ENCODE results near the gene DCUN1D2.
"Not testable (repeated sequence)": the region's sequence is repeated elsewhere in the genome, so short reads cannot be mapped to it uniquely, and the experiment has no call there.

Gene DCUN1D2

DNA sequence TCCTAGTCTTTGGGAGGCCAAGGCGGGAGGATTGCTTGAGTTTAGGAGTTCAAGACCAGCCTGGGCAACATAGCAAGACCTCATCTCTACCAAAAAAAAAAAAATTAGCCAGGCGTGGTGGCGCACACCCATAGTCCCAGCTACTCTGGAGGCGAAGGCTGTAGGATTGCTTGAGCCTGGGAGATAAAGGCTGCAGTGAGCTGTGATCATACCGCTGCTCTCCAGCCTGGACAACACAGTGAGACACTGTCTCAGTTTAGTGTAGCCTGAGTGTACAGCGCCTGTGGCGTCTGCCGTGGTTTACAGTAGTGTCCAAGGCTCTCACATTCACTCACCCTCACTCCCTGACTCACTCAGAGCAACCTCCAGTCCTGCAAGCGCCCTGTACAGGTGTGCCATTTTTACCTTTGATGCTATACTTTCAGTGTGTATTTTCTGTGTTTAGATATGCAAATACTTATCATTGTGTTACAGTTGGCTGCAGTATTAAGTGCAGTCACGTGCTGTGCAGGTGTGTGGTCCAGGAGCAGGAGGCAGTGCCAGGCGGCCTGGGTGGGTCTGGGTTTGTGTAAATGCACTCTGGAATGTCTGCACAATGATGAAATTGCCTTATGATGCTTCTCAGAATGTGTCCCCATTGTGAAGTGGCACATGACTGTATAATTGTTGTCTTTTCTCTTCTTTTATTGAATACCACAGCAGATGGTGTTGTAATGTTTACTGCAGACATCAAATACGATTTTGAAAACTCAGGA is 36.1 kb upstream of the DCUN1D2 start:
- H3K36me3 ChIP-seq: peaks cover 55% of the 10 kb centered on the region
- peak overlapping the region; percentile 85 for H3K27ac ChIP-seq
- no peaks in the 10 kb centered on the region for H3K9me3 ChIP-seq
- H3K27me3 ChIP-seq: no peaks in the 10 kb centered on the region
- H3K4me1 ChIP-seq (ENCODE audit: control insufficient read depth in 1 of 2, insufficient read depth in 1 of 2, low read depth in 1 of 2, low read length in 1 of 2): peaks cover 45 to 46% of the 10 kb centered on the region in 2 experiments
- TF ChIP-seq, protein P1, sequence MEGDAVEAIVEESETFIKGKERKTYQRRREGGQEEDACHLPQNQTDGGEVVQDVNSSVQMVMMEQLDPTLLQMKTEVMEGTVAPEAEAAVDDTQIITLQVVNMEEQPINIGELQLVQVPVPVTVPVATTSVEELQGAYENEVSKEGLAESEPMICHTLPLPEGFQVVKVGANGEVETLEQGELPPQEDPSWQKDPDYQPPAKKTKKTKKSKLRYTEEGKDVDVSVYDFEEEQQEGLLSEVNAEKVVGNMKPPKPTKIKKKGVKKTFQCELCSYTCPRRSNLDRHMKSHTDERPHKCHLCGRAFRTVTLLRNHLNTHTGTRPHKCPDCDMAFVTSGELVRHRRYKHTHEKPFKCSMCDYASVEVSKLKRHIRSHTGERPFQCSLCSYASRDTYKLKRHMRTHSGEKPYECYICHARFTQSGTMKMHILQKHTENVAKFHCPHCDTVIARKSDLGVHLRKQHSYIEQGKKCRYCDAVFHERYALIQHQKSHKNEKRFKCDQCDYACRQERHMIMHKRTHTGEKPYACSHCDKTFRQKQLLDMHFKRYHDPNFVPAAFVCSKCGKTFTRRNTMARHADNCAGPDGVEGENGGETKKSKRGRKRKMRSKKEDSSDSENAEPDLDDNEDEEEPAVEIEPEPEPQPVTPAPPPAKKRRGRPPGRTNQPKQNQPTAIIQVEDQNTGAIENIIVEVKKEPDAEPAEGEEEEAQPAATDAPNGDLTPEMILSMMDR (IDR thresholded peaks at IDR 0.05): no peak
- peak overlapping the region in 1 of 2 experiments; percentile 33 for H3K4me3 ChIP-seq (ENCODE audit: low read depth in 1 of 2, low read length in 1 of 2)

DNA sequence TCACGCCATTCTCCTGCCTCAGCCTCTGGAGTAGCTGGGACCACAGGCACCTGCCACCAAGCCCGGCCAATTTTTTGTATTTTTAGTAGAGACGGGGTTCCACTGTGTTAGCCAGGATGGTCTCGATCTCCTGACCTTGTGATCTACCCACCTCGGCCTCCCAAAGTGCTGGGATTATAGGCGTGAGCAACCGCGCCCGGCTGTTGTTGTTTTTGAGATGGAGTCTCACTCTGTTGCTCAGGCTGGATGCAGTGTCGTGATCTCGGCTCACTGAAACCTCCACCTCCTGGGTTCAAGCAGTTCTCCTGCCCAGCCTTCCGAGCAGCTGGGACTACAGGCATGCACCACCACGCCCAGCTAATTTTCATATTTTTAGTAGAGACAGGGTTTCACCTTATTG is 31.9 kb upstream of the DCUN1D2 start:
- H3K27ac ChIP-seq; H3K4me3 ChIP-seq (ENCODE audit: low read depth in 1 of 2, low read length in 1 of 2); H3K9me3 ChIP-seq; H3K27me3 ChIP-seq: not testable (repeated sequence)
- H3K36me3 ChIP-seq: peaks cover 52% of the 10 kb centered on the region
- H3K4me1 ChIP-seq (ENCODE audit: control insufficient read depth in 1 of 2, insufficient read depth in 1 of 2, low read depth in 1 of 2, low read length in 1 of 2): peaks cover 22 to 23% of the 10 kb centered on the region in 2 experiments

DNA sequence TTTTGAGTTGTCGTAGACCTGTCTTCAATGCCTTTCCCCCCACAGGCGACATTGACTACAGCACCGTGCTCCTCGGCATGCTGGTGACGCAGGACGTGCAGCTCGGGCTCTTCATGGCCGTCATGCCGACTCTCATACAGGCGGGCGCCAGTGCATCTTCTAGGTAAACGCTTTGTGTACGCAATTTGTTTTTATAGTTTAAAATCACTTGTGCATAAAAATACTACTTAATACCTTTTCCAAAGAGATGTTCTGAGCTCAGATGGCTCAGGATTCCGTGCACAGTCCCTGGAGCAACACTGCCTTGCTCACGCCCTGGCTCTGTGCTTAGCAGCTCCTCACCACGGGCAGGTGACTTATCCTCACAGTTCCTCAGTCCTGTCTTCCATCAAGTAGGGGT is 30.1 kb upstream of the DCUN1D2 start:
- peaks cover 65% of the 10 kb centered on the region for H3K36me3 ChIP-seq
- no peaks in the 10 kb centered on the region for H3K27me3 ChIP-seq
- no peak overlapping the region for H3K4me3 ChIP-seq (ENCODE audit: low read depth in 1 of 2, low read length in 1 of 2)
- TF ChIP-seq, protein P1 (IDR thresholded peaks at IDR 0.05): no peak
- no peak overlapping the region for H3K27ac ChIP-seq
- peaks cover 10 to 19% of the 10 kb centered on the region in 2 experiments for H3K4me1 ChIP-seq (ENCODE audit: control insufficient read depth in 1 of 2, insufficient read depth in 1 of 2, low read depth in 1 of 2, low read length in 1 of 2)
- no peaks in the 10 kb centered on the region for H3K9me3 ChIP-seq

DNA sequence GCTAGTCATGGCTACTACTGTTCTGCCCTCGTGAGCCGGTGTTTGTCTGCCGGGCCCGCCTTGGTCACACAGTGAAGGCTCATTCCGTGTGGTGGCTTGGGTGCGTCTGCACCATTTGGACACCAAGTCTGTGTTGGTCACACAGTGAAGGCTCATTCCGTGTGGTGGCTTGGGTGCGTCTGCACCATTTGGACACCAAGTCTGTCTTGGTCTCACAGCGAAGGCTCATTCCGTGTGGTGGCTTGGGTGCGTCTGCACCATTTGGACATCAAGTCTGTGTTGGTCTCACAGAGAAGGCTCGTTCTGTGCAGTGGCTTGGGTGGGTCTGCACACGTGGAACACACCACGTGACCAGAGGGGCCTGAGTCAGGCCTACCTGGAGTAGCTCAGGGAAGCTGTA is 29.0 kb upstream of the DCUN1D2 start:
- H3K4me3 ChIP-seq (ENCODE audit: low read depth in 1 of 2, low read length in 1 of 2): no peak overlapping the region
- H3K27ac ChIP-seq: no peak overlapping the region
- no peaks in the 10 kb centered on the region for H3K9me3 ChIP-seq
- TF ChIP-seq, protein P1 (IDR thresholded peaks at IDR 0.05): no peak
- peaks cover 66% of the 10 kb centered on the region for H3K36me3 ChIP-seq
- H3K4me1 ChIP-seq (ENCODE audit: control insufficient read depth in 1 of 2, insufficient read depth in 1 of 2, low read depth in 1 of 2, low read length in 1 of 2): peaks cover 10 to 19% of the 10 kb centered on the region in 2 experiments
- H3K27me3 ChIP-seq: no peaks in the 10 kb centered on the region

DNA sequence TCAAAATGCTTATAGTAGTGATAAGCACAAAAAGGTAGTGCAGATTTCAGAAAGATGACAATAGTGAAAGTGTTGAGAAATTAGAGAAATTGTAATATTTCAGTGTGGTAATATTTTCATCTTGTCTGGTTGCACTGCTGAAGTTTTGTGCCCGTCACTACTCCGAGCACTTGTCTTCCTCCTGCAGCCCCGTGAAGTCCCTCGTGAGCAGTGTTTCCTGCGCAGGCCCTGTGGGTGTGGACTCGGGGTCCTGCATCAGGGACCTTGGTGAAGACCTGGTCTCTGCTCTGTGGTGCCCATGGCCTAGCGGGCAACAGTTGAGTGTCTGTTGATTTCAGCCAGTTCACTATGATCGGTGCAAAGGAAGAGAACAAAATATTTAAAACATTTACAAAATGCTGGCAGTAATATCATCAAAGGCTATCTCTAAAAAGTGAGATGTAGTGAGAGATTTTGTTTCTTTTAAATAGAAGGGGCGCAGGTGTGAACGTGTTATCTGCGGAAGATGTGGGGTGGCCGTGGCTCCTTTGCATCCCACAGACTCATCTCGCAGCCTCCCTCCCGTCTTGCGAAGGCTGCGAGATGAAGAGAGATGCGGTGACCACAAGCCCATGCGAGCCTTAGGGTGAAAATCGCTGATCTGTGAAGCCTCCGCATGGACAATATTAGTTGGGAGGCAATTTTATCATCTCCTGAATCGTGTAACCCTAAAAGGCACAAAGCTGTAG is 27.7 kb upstream of the DCUN1D2 start:
- peaks cover 74% of the 10 kb centered on the region for H3K36me3 ChIP-seq
- H3K4me1 ChIP-seq (ENCODE audit: control insufficient read depth in 1 of 2, insufficient read depth in 1 of 2, low read depth in 1 of 2, low read length in 1 of 2): peaks cover 10 to 19% of the 10 kb centered on the region in 2 experiments
- no peaks in the 10 kb centered on the region for H3K9me3 ChIP-seq
- no peak overlapping the region for H3K4me3 ChIP-seq (ENCODE audit: low read depth in 1 of 2, low read length in 1 of 2)
- no peak overlapping the region for H3K27ac ChIP-seq
- TF ChIP-seq, protein P1 (IDR thresholded peaks at IDR 0.05): no peak
- no peaks in the 10 kb centered on the region for H3K27me3 ChIP-seq

DNA sequence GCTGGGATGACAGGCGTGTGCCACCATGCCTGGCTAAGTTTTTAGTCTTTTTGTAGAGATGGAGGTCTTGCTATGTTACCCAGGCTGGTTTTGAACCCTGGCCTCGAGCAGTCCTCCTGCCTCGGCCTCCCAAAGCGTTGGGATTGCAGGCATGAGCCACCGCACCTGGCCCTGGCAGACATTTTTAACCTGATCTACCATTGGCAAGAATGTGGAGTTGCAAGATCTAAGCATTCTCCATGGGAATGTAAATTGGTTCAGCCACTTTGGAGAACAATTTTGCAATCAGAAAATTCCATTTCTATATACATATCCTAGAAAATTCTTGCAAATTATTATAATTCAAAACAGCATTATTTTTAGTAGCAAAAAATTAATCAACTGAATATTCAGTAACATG is 24.3 kb upstream of the DCUN1D2 start:
- no peaks in the 10 kb centered on the region for H3K27me3 ChIP-seq
- peaks cover 79% of the 10 kb centered on the region for H3K36me3 ChIP-seq
- no peak overlapping the region for H3K27ac ChIP-seq
- H3K4me3 ChIP-seq (ENCODE audit: low read depth in 1 of 2, low read length in 1 of 2): no peak overlapping the region
- no peaks in the 10 kb centered on the region for H3K9me3 ChIP-seq
- H3K4me1 ChIP-seq (ENCODE audit: control insufficient read depth in 1 of 2, insufficient read depth in 1 of 2, low read depth in 1 of 2, low read length in 1 of 2): peaks cover 10 to 28% of the 10 kb centered on the region in 2 experiments
- TF ChIP-seq, protein P1 (IDR thresholded peaks at IDR 0.05): no peak
